ENCODE results near the gene TIGD7.
A peak's percentile ranks its signal among the peaks of the same experiment; 100 is the strongest.
"Not testable (repeated sequence)": the region's sequence is repeated elsewhere in the genome, so short reads cannot be mapped to it uniquely, and the experiment has no call there.

The TIGD7 gene

GRCh38 chr16:3282730-3283542 is 22.3 kb downstream of the TIGD7 start, which contains the start of gene ZNF263:
Gene ZNF263 (plus strand): TSS chr16:3283491. CDS start chr16:3283819, 328 bp downstream.
- DNase-seq = peak; percentile 47 to 98 (median 95)

GRCh38 chr16:3282103-3282729 is 23.0 kb downstream of the TIGD7 start:
- peak in 1 of 56 donors; percentile 72 for DNase-seq

- no peak for DNase-seq
These were observed 23.9 kb downstream of the TIGD7 start for GRCh38 chr16:3281222-3281820.

GRCh38 chr16:3276679-3277078 is 28.6 kb downstream of the TIGD7 start:
- DNase-seq = no peak

GRCh38 chr16:3274947-3275346 is 30.3 kb downstream of the TIGD7 start:
- DNase-seq = no peak

GRCh38 chr16:3274490-3274889 is 30.7 kb downstream of the TIGD7 start:
- no peak for DNase-seq

GRCh38 chr16:3271281-3271680 is 33.9 kb downstream of the TIGD7 start:
- not testable (repeated sequence) for DNase-seq

GRCh38 chr16:3270718-3271117 is 34.5 kb downstream of the TIGD7 start:
- not testable (repeated sequence) for DNase-seq

GRCh38 chr16:3268294-3268693 is 36.9 kb downstream of the TIGD7 start:
- no peak for DNase-seq

GRCh38 chr16:3266873-3267537 is 38.2 kb downstream of the TIGD7 start:
- peak in 7 of 56 donors; percentile 1 to 32 (median 7) for DNase-seq

- peak; percentile 84 to 100 (median 98) for DNase-seq
These were observed 40.8 kb downstream of the TIGD7 start for GRCh38 chr16:3264137-3265036.

- DNase-seq = no peak
These were observed 42.7 kb downstream of the TIGD7 start for GRCh38 chr16:3262517-3262916.

- no peak for DNase-seq
These were observed 45.4 kb downstream of the TIGD7 start for GRCh38 chr16:3259836-3260235.

- no peak for DNase-seq
These were observed 48.3 kb downstream of the TIGD7 start for GRCh38 chr16:3256866-3257465.

GRCh38 chr16:3256146-3256865 is 48.9 kb downstream of the TIGD7 start, which contains the start of gene MEFV:
Gene MEFV (minus strand): TSS chr16:3256633. CDS start chr16:3256587, 46 bp downstream.
- no peak for DNase-seq

- DNase-seq = no peak
These were observed 50.9 kb downstream of the TIGD7 start for GRCh38 chr16:3254309-3254708.

GRCh38 chr16:3252967-3253366 is 52.3 kb downstream of the TIGD7 start:
- no peak for DNase-seq

GRCh38 chr16:3249451-3249850 is 55.8 kb downstream of the TIGD7 start:
- DNase-seq = no peak

GRCh38 chr16:3249020-3249419 is 56.2 kb downstream of the TIGD7 start:
- no peak for DNase-seq

Measured in nucleus accumbens (tissue), 56 donors.